SU-DHL-6 (cell line): ENCODE measurements around the gene TARDBP.

Experiments
- EZH2phosphoT487 ChIP-seq: fragments of 200-600 bp; sonication (generic), shearing (Covaris generic); conservative IDR thresholded peaks from 2 replicates; pipeline ENCODE4 v1.6.1; 2018; ENCODE audit warnings: mild to moderate bottlenecking, antibody characterized with exemption, low read length, moderate library complexity, mixed read lengths
- TF ChIP-seq, protein P1 (sequence below): fragments of 200-600 bp; sonication (generic); IDR thresholded peaks from one replicate; pipeline ENCODE4 v1.5.1; 2017; ENCODE audit warnings: antibody characterized with exemption, mild to moderate bottlenecking, low read length, moderate library complexity; ENCODE audit not compliant: insufficient read depth, poor library complexity, severe bottlenecking

GRCh38 chr1:11054666-11055065, 42.2 kb downstream of the TARDBP start:
- TF ChIP-seq, protein P1, sequence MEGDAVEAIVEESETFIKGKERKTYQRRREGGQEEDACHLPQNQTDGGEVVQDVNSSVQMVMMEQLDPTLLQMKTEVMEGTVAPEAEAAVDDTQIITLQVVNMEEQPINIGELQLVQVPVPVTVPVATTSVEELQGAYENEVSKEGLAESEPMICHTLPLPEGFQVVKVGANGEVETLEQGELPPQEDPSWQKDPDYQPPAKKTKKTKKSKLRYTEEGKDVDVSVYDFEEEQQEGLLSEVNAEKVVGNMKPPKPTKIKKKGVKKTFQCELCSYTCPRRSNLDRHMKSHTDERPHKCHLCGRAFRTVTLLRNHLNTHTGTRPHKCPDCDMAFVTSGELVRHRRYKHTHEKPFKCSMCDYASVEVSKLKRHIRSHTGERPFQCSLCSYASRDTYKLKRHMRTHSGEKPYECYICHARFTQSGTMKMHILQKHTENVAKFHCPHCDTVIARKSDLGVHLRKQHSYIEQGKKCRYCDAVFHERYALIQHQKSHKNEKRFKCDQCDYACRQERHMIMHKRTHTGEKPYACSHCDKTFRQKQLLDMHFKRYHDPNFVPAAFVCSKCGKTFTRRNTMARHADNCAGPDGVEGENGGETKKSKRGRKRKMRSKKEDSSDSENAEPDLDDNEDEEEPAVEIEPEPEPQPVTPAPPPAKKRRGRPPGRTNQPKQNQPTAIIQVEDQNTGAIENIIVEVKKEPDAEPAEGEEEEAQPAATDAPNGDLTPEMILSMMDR = no peak
- TF ChIP-seq EZH2phosphoT487 = no peak
